Neural crest cell (in vitro differentiated cells): ENCODE measurements around the gene CAPN5. TPM values are rescaled to one million over a fixed set of nuclear protein-coding genes. Genes with fewer than 3 reads are reported as not detected.

Experiments
- DNase-seq: peaks from one replicate; pipeline ENCODE4 v3.0.0; 2021; ENCODE audit warnings: low read depth, mixed read lengths, low spot score
- H3K27ac Mint-ChIP-seq: one replicate; pipeline ENCODE4 v1.8.0; 2021; ENCODE audit warnings: mild to moderate bottlenecking, mixed read lengths; ENCODE audit not compliant: unreplicated experiment
- H3K27me3 Mint-ChIP-seq: 2 replicates; pipeline ENCODE4 v1.8.0; 2021; ENCODE audit warnings: low read depth, mild to moderate bottlenecking, mixed read lengths
- H3K36me3 Mint-ChIP-seq: 2 replicates; pipeline ENCODE4 v1.8.0; 2021; ENCODE audit warnings: low read depth, mild to moderate bottlenecking, mixed read lengths
- H3K4me1 Mint-ChIP-seq: 2 replicates; pipeline ENCODE4 v1.8.0; 2021; ENCODE audit warnings: mixed read lengths
- H3K4me3 Mint-ChIP-seq: one replicate; pipeline ENCODE4 v1.8.0; 2021; ENCODE audit warnings: mild to moderate bottlenecking, mixed read lengths
- H3K9me3 Mint-ChIP-seq: 2 replicates; pipeline ENCODE4 v1.8.0; 2021; ENCODE audit warnings: mixed read lengths
- total RNA-seq: library from RNA; stranded (reverse); gene quantifications from 2 replicates; pipeline ENCODE4 v1.2.1, GENCODE V29; 2021
- TF ChIP-seq, protein P1 (sequence below): fragments of 200-600 bp; sonication (generic); conservative IDR thresholded peaks from 2 replicates; pipeline ENCODE4 v1.5.0; 2021; ENCODE audit warnings: antibody characterized with exemption, mild to moderate bottlenecking

The CAPN5 gene
- total RNA-seq, 1 donor from 2014 or later = 25.8 TPM

DNA sequence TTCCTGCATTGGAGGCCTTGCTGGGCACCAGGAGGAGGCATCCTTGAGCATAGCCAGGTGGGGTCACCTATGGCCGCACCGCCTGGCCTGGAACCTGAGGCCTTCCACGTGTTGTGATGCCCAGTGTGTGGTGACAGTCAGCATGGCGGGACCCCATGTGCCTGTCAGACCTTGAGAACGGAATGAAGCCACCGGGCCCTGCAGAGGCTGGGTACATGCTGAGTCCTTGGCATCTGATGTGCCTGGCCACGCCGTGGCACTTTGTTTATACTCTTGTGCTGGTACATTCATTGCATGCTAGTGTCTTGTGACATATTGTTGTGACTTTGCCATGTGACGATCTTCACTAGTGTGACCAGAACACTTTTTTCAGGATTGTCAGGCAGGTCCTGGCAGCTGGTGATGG, 52.8 kb downstream of the CAPN5 start:
- TF ChIP-seq, protein P1, sequence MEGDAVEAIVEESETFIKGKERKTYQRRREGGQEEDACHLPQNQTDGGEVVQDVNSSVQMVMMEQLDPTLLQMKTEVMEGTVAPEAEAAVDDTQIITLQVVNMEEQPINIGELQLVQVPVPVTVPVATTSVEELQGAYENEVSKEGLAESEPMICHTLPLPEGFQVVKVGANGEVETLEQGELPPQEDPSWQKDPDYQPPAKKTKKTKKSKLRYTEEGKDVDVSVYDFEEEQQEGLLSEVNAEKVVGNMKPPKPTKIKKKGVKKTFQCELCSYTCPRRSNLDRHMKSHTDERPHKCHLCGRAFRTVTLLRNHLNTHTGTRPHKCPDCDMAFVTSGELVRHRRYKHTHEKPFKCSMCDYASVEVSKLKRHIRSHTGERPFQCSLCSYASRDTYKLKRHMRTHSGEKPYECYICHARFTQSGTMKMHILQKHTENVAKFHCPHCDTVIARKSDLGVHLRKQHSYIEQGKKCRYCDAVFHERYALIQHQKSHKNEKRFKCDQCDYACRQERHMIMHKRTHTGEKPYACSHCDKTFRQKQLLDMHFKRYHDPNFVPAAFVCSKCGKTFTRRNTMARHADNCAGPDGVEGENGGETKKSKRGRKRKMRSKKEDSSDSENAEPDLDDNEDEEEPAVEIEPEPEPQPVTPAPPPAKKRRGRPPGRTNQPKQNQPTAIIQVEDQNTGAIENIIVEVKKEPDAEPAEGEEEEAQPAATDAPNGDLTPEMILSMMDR = no peak
- no peaks in the 10 kb centered on the region for H3K27me3 Mint-ChIP-seq
- H3K36me3 Mint-ChIP-seq = peaks cover 4% of the 10 kb centered on the region
- no peak for DNase-seq
- peaks cover 8% of the 10 kb centered on the region for H3K4me1 Mint-ChIP-seq
- H3K27ac Mint-ChIP-seq = no peak overlapping the region
- no peaks in the 10 kb centered on the region for H3K9me3 Mint-ChIP-seq
- H3K4me3 Mint-ChIP-seq = no peak overlapping the region

DNA sequence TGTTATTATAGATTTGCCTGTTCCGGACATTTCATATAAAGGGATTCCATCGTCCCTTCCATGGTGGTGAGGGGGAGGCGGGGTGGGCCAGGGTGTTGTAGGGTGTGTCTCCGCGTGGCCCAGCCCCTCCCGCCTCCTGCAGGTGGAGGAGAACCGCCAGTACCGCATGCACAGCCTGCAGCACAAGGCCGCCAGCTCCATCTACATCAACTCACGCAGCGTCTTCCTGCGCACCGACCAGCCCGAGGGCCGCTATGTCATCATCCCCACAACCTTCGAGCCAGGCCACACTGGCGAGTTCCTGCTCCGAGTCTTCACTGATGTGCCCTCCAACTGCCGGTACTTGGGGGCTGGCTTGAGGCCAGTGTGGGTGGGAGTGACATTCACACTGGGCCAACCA, 53.8 kb downstream of the CAPN5 start:
- no peak for DNase-seq
- no peak overlapping the region for H3K4me3 Mint-ChIP-seq
- H3K27me3 Mint-ChIP-seq = no peaks in the 10 kb centered on the region

DNA sequence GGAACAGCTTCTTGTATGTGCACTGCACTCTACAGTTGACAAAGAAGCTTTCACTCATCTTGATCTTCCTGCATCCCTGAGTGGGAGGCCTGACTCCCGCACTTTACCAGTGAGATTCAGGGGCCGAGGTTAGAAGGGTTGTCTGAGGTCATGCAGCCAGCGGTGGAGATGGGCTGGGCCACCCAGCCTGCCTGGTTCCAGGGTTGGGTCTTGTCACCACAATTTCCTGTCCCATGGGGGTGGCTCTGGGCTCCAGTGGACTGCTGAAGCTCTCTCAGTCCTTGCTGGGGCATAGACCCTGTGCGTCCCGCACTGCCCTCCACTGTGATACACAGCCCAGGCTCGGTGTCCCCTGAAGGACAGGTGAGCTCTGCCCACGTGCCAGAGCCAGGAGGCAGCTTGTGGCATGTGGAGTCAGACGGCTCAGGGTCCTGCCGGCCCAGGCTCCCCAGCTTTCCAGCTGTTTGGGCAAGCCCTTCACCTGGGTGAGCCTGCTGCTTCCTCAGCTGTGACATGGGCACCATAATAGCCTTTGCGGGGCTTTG, 54.4 kb downstream of the CAPN5 start:
- no peaks in the 10 kb centered on the region for H3K27me3 Mint-ChIP-seq
- peaks cover 9% of the 10 kb centered on the region for H3K4me1 Mint-ChIP-seq
- TF ChIP-seq, protein P1 = no peak
- no peak overlapping the region for H3K27ac Mint-ChIP-seq
- DNase-seq = no peak
- H3K36me3 Mint-ChIP-seq = peaks cover 4% of the 10 kb centered on the region
- H3K4me3 Mint-ChIP-seq = no peak overlapping the region
- H3K9me3 Mint-ChIP-seq = no peaks in the 10 kb centered on the region

More for the DNA sequence above, 53.8 kb downstream of the CAPN5 start:
- H3K4me1 Mint-ChIP-seq = peaks cover 8% of the 10 kb centered on the region
- H3K36me3 Mint-ChIP-seq = peaks cover 4% of the 10 kb centered on the region
- TF ChIP-seq, protein P1 = no peak
- H3K27ac Mint-ChIP-seq = no peak overlapping the region
- no peaks in the 10 kb centered on the region for H3K9me3 Mint-ChIP-seq

DNA sequence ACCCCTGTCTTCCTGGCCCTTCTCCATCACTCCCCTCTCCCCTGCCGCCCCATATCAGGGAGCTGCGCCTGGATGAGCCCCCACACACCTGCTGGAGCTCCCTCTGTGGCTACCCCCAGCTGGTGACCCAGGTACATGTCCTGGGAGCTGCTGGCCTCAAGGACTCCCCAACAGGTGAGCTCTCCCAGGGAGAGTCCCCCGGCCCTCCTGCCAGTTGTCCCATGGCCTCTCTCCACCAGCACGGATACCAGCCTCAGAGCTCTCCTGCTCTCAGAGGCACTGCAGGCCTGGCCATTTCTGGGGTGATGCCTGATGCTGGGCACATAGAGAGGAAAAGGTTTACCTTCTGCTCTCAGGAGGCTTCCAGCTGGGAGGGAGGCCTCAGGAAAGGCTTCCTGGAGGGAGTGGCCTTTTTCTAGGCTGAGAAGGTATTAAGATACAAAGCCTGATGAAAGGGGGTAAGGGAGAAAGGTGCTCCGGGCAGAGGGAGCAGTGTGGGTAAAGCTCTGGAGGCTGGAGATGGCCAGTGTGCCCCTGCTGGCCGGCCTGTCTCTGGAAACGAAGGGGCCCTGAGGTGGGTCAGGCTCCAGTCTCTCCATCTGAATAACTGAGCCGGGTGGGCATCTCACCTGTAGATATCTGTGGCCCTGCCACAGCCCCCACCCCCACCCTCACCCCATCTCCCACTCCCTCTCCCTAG, 55.3 kb downstream of the CAPN5 start:
- H3K9me3 Mint-ChIP-seq = no peaks in the 10 kb centered on the region

DNA sequence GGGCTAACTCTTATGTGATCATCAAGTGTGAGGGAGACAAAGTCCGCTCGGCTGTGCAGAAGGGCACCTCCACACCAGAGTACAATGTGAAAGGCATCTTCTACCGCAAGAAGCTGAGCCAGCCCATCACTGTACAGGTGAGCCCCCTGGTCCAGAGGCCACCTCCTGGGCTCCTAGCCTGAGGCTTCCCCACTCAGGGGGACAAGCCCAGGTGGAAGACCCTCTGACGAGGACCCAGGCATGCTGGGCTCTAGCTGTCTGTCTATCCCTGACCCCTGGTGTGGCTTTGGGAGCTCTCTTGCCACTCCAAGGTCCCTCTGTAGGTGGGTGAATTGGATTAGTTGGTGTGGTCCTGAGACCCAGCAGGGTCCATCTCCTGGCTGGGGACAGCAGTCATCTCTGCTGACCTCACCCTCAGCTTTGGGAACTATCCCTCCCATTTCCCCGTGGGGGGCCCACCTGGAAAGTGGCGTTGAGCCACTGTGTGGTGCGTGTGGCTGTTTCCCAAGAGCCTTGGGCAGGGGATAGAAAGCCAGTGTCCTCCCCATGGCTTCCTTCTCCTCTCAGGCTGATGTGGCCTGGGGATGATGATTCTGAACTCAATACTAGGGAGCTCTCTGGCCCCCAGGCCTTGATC, 55.9 kb downstream of the CAPN5 start:
- TF ChIP-seq, protein P1 = no peak
- H3K36me3 Mint-ChIP-seq = peaks cover 4% of the 10 kb centered on the region
- H3K9me3 Mint-ChIP-seq = no peaks in the 10 kb centered on the region
- H3K27me3 Mint-ChIP-seq = no peaks in the 10 kb centered on the region
- peaks cover 10% of the 10 kb centered on the region for H3K4me1 Mint-ChIP-seq
- no peak overlapping the region for H3K27ac Mint-ChIP-seq
- H3K4me3 Mint-ChIP-seq = no peak overlapping the region
- no peak for DNase-seq

More for the DNA sequence above, 55.3 kb downstream of the CAPN5 start:
- Mint-ChIP-seq H3K4me3 (no peak overlapping the region), H3K36me3 (peaks cover 4% of the 10 kb centered on the region), H3K27me3 (no peaks in the 10 kb centered on the region), H3K4me1 (peaks cover 12% of the 10 kb centered on the region), H3K27ac (no peak overlapping the region)
- DNase-seq = no peak
- TF ChIP-seq, protein P1 = no peak
